ENCODE data around the gene NOC4L. TPM values are rescaled to one million over a fixed set of nuclear protein-coding genes. Genes with fewer than 3 reads are reported as not detected.
A peak's percentile ranks its signal among the peaks of the same experiment; 100 is the strongest.

Gene NOC4L
- total and polyA plus RNA-seq, 10 donors: 8.3 to 38.6 (median 16.4) TPM

DNA sequence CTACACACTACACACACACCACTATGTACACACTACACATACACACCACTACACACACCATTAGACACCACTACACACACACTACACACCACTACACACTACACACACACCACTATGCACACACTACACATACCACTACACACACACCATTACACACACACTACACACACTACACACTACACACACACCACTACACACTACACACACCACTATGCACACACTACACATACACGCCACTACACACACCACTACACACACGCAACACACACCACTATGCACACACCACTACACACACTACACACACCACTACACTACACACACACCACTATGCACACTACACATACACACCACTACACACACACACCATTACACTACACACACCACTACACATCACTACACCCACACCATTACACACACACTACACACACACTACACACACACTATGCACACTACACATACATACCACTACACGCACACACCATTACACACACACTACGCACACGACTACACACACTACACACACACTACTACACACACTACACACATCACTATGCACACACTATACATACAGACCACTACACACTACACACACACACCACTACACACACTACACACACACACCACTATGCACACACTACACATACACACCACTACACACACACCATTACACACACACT lies 13.6 kb downstream of the NOC4L start:
- Histone ChIP-seq H3K27me3 (replicated peaks in 1 of 7) (peaks cover 0 to 2% (median 0%) of the 10 kb centered on the region in 7 donors), H3K36me3 (peaks cover 0 to 4% (median 0%) of the 10 kb centered on the region in 6 donors), H3K27ac (no peak overlapping the region), H3K4me3 (no peak overlapping the region), H3K9me3 (no peaks in the 10 kb centered on the region), H3K4me1 (peaks cover 9 to 28% (median 16%) of the 10 kb centered on the region in 6 donors)
- TF ChIP-seq POLR2AphosphoS5 (IDR thresholded peaks at IDR 0.05): no peak
- TF ChIP-seq, protein P1, sequence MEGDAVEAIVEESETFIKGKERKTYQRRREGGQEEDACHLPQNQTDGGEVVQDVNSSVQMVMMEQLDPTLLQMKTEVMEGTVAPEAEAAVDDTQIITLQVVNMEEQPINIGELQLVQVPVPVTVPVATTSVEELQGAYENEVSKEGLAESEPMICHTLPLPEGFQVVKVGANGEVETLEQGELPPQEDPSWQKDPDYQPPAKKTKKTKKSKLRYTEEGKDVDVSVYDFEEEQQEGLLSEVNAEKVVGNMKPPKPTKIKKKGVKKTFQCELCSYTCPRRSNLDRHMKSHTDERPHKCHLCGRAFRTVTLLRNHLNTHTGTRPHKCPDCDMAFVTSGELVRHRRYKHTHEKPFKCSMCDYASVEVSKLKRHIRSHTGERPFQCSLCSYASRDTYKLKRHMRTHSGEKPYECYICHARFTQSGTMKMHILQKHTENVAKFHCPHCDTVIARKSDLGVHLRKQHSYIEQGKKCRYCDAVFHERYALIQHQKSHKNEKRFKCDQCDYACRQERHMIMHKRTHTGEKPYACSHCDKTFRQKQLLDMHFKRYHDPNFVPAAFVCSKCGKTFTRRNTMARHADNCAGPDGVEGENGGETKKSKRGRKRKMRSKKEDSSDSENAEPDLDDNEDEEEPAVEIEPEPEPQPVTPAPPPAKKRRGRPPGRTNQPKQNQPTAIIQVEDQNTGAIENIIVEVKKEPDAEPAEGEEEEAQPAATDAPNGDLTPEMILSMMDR (IDR thresholded peaks at IDR 0.05 in 8 of 11, conservative IDR thresholded peaks at IDR 0.05 in 3 of 11): peak in 1 of 11 experiments; percentile 6
- WGBS, 5 donors: 96 to 98% (median 96%) methylated on average over 5 of the region's 5 CpGs
- intact Hi-C loops (cut with DNase I; ENCODE audit: low total_unique reads): loop anchor here (10.0 kb wide), 2 partner anchors 257 to 457 kb away; partner anchors contain the start of genes LRCOL1 and P2RX2
- no peak for DNase-seq

DNA sequence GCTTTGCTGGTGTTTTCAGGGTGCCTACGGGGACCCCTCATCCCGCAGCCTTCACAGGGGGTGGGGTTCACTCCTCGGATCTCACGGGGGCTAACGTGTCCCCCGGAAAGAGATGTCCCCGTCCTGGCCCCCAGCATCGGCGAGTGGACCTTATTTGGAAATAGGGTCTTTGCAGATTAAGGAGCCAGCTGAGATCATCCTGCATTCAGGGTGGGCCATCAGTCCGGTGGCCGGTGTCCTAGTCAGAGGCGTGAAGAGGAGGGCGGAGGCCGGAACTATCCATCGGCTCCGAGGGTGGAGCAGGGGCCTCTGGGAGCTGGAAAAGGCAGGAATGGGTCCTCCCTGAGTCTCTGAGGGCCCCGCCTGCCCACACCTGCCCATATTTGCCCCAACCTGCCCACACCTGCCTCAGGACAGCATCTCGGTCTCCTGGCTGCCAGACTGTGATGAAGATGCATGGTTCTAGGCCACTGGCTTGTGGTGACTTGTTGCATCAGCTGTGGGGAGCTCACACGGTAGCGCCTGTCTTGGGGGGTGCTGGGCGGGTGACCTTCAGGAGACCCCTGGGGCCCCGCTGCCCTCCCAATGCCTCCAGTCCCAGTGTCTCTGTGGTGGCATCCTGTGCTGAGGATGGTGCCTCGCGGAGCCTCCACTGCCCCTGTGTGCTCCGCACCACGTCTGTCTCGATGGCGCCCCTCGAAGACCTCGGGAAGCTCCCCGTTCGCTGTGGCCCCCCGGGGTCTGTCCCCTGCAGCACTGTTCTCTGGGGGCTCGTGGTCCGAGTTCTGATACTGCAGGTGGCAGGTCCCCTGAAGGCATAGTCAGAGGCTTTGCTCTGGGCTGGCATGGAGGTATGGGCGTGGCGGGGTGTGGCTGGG lies 14.7 kb downstream of the NOC4L start:
- peaks cover 0 to 12% (median 0%) of the 10 kb centered on the region in 7 donors for H3K27me3 ChIP-seq (replicated peaks in 1 of 7)
- WGBS, 5 donors: 90 to 94% (median 92%) methylated on average over 36 to 37 of the region's 37 CpGs
- TF ChIP-seq, protein P1 (IDR thresholded peaks at IDR 0.05 in 8 of 11, conservative IDR thresholded peaks at IDR 0.05 in 3 of 11): no peak
- TF ChIP-seq POLR2AphosphoS5 (IDR thresholded peaks at IDR 0.05) (no peak), POLR2A (IDR thresholded peaks at IDR 0.05) (no peak)
- peaks cover 0 to 4% (median 0%) of the 10 kb centered on the region in 6 donors for H3K36me3 ChIP-seq
- intact Hi-C loops (cut with DNase I; ENCODE audit: low total_unique reads): loop anchor here (10.0 kb wide), 2 partner anchors 256 to 456 kb away; partner anchors contain the start of genes LRCOL1 and P2RX2
- no peak overlapping the region for H3K4me3 ChIP-seq
- DNase-seq: peak; percentile 41
- H3K9me3 ChIP-seq: no peaks in the 10 kb centered on the region
- H3K4me1 ChIP-seq: peaks cover 6 to 30% (median 20%) of the 10 kb centered on the region in 6 donors
- no peak overlapping the region for H3K27ac ChIP-seq

DNA sequence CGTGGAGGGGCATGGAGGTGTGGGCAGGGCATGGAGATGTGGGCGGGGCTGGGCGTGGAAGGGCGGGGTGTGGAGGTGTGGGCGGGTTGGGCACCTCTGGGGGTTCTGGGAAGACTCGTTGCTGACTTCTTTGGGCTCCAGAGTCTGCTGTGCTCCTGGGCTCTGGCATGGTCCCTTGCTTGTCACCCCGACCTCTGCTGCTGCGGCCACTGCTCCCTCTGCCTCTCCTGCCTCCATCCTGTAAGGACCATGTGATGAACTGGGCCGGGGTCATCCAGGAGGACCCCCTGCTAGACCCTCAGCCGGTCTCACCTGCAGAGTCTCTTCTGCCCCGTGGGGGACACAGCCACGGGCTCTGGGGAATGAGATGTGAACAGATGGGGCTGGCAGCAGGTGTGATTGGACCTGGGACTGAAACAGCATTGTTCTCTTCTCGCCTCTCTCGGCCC lies 15.3 kb downstream of the NOC4L start:
- H3K27ac ChIP-seq: no peak overlapping the region
- peaks cover 0 to 14% (median 0%) of the 10 kb centered on the region in 7 donors for H3K27me3 ChIP-seq (replicated peaks in 1 of 7)
- WGBS, 5 donors: 69 to 88% (median 86%) methylated on average over 10 to 14 of the region's 14 CpGs
- H3K4me1 ChIP-seq: peaks cover 0 to 23% (median 14%) of the 10 kb centered on the region in 6 donors
- intact Hi-C loops (cut with DNase I; ENCODE audit: low total_unique reads): loop anchor here (10.0 kb wide), 2 partner anchors 255 to 455 kb away; partner anchors contain the start of genes LRCOL1 and P2RX2
- H3K9me3 ChIP-seq: no peaks in the 10 kb centered on the region
- DNase-seq: peak; percentile 58
- H3K36me3 ChIP-seq: peaks cover 0 to 4% (median 0%) of the 10 kb centered on the region in 6 donors
- H3K4me3 ChIP-seq: no peak overlapping the region
- TF ChIP-seq, protein P1 (IDR thresholded peaks at IDR 0.05 in 8 of 11, conservative IDR thresholded peaks at IDR 0.05 in 3 of 11): no peak
- TF ChIP-seq POLR2A (IDR thresholded peaks at IDR 0.05): no peak
- no peak for TF ChIP-seq POLR2AphosphoS5 (IDR thresholded peaks at IDR 0.05)

All from spleen (tissue), 11 donors.